Stimulated activated effector memory CD8-positive, alpha-beta T cell treated with anti-CD3 and anti-CD28 coated beads, Interleukin-12 subunit alpha, Interleukin-12 subunit beta, amount 100 ng/mL, for 72 hours (primary cell): ENCODE measurements around the gene SERP2.

Source experiments
- ATAC-seq: fragments of 150-1000 bp; cut with Tn5 transposase; 2 replicates; pipeline ENCODE4 v1.10.0; 2021
- DNase-seq, 2 donors: peaks; one replicate each; pipeline ENCODE4 v3.0.0; 2021 to 2022; ENCODE audit warnings: low spot score in 2 of 2
- H3K27ac Mint-ChIP-seq: one replicate; pipeline ENCODE4 v1.8.0; 2022; ENCODE audit warnings: mild to moderate bottlenecking, mixed read lengths
- H3K36me3 Mint-ChIP-seq: one replicate; pipeline ENCODE4 v1.8.0; 2022; ENCODE audit warnings: mild to moderate bottlenecking, mixed read lengths
- H3K4me1 Mint-ChIP-seq: one replicate; pipeline ENCODE4 v1.8.0; 2022; ENCODE audit warnings: mixed read lengths
- H3K4me3 Mint-ChIP-seq: one replicate; pipeline ENCODE4 v1.8.0; 2022; ENCODE audit warnings: mild to moderate bottlenecking, mixed read lengths
- H3K9me3 Mint-ChIP-seq: one replicate; pipeline ENCODE4 v1.8.0; 2022; ENCODE audit warnings: mixed read lengths

The SERP2 gene

GRCh38 chr13:44371421-44371820 lies 2.2 kb upstream of the SERP2 start:
- no peak overlapping the region for H3K4me3 Mint-ChIP-seq
- H3K36me3 Mint-ChIP-seq: no peaks in the 10 kb centered on the region
- no peak overlapping the region for H3K27ac Mint-ChIP-seq
- DNase-seq: no peak
- H3K4me1 Mint-ChIP-seq: peaks cover 7% of the 10 kb centered on the region
- ATAC-seq: peak; percentile 55
- no peaks in the 10 kb centered on the region for H3K9me3 Mint-ChIP-seq

DNA sequence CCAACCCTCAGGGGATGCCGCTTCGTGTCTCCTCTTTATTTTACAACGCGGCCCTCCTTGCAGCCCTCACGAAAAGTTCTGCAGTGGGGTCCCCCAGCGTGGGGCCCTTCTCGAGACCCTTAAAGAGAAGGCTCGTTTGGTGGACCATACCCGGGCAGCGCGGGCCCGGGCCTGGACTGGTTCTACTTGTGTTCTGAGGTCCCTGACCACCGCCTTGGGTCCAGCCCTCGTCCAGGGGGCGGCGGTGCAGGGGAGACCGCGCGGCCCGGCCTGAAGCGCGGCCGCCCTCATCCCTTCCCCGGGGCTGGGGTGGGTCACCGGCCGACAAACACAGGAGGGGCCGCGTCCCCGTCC lies 400 bp upstream of the SERP2 start:
- H3K4me1 Mint-ChIP-seq: peaks cover 7% of the 10 kb centered on the region
- H3K36me3 Mint-ChIP-seq: no peaks in the 10 kb centered on the region
- H3K27ac Mint-ChIP-seq: no peak overlapping the region
- H3K9me3 Mint-ChIP-seq: no peaks in the 10 kb centered on the region
- no peak for DNase-seq
- peak overlapping the region; percentile 38 for H3K4me3 Mint-ChIP-seq
- no peak for ATAC-seq

GRCh38 chr13:44374348-44374712 lies 706 bp downstream of the SERP2 start:
- H3K4me3 Mint-ChIP-seq: peak overlapping the region; percentile 38
- H3K36me3 Mint-ChIP-seq: no peaks in the 10 kb centered on the region
- ATAC-seq (no peak), DNase-seq (no peak)
- H3K9me3 Mint-ChIP-seq: no peaks in the 10 kb centered on the region
- peaks cover 7% of the 10 kb centered on the region for H3K4me1 Mint-ChIP-seq
- no peak overlapping the region for H3K27ac Mint-ChIP-seq

- ATAC-seq: no peak
- DNase-seq: no peak
- H3K27ac Mint-ChIP-seq: no peak overlapping the region
- peaks cover 7% of the 10 kb centered on the region for H3K4me1 Mint-ChIP-seq
- H3K36me3 Mint-ChIP-seq: no peaks in the 10 kb centered on the region
- H3K9me3 Mint-ChIP-seq: no peaks in the 10 kb centered on the region
- H3K4me3 Mint-ChIP-seq: no peak overlapping the region
Measured at GRCh38 chr13:44378277-44378676, 4.7 kb downstream of the SERP2 start.

- ATAC-seq (no peak), DNase-seq (no peak)
- Mint-ChIP-seq H3K27ac (no peak overlapping the region), H3K4me1 (peaks cover 1% of the 10 kb centered on the region), H3K36me3 (no peaks in the 10 kb centered on the region), H3K4me3 (no peak overlapping the region), H3K9me3 (no peaks in the 10 kb centered on the region)
Measured at GRCh38 chr13:44379885-44380284, 6.3 kb downstream of the SERP2 start.

GRCh38 chr13:44380404-44381165 lies 7.0 kb downstream of the SERP2 start:
- Mint-ChIP-seq H3K4me3 (no peak overlapping the region), H3K9me3 (no peaks in the 10 kb centered on the region), H3K27ac (no peak overlapping the region), H3K4me1 (no peaks in the 10 kb centered on the region), H3K36me3 (no peaks in the 10 kb centered on the region)
- DNase-seq (no peak), ATAC-seq (no peak)

DNA sequence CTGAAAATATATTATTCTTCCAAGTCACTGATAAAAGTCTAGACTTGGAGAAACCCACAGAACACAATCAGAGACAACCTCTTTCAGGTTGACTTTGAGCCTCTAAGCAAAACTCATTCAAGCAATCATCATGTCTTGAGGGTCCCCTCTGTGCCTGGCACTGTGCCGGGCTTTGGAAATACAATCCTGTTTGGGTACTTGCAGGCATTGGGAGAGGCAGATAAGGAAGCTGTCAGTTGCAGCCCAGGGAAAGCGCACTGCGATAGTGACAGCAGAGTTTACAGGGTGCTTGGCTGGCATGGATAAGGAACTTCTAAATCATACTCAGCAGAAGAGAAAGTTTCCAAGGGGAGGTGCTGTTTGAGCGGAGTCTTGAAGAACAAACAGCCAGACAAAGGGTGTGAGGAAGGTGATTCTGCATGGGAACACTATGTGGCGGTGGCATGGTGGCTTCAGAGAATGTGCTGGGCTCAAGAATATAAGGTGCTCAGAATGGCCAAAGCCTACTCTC lies 9.1 kb downstream of the SERP2 start:
- no peaks in the 10 kb centered on the region for H3K4me1 Mint-ChIP-seq
- no peak overlapping the region for H3K4me3 Mint-ChIP-seq
- no peak for ATAC-seq
- no peak overlapping the region for H3K27ac Mint-ChIP-seq
- no peaks in the 10 kb centered on the region for H3K36me3 Mint-ChIP-seq
- DNase-seq: no peak
- H3K9me3 Mint-ChIP-seq: no peaks in the 10 kb centered on the region

- no peaks in the 10 kb centered on the region for H3K4me1 Mint-ChIP-seq
- no peak overlapping the region for H3K27ac Mint-ChIP-seq
- ATAC-seq (no peak), DNase-seq (no peak)
- no peaks in the 10 kb centered on the region for H3K9me3 Mint-ChIP-seq
- H3K36me3 Mint-ChIP-seq: no peaks in the 10 kb centered on the region
- no peak overlapping the region for H3K4me3 Mint-ChIP-seq
Measured at GRCh38 chr13:44383945-44384344, 10.3 kb downstream of the SERP2 start.

DNA sequence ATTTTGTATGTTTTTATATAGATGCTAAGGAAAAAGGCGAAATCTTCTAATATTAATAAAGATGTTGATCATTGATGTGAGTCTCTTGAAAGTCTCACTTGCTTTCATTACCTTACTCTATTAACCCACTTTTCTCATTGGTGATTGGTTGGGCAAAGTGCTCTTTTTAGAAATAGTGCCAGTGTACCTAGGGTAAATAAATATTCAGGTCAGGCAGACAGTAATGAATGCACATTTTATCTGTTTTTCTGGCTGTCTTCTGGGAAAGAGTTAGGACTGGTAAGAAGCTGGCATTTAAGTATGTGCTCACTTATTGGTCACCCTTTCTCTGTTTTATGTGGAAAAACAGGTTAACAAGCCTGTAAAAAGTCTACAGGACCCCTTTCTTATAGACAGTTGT lies 11.2 kb downstream of the SERP2 start:
- no peaks in the 10 kb centered on the region for H3K9me3 Mint-ChIP-seq
- H3K36me3 Mint-ChIP-seq: no peaks in the 10 kb centered on the region
- no peaks in the 10 kb centered on the region for H3K4me1 Mint-ChIP-seq
- ATAC-seq (no peak), DNase-seq (no peak)
- no peak overlapping the region for H3K4me3 Mint-ChIP-seq
- H3K27ac Mint-ChIP-seq: no peak overlapping the region

DNA sequence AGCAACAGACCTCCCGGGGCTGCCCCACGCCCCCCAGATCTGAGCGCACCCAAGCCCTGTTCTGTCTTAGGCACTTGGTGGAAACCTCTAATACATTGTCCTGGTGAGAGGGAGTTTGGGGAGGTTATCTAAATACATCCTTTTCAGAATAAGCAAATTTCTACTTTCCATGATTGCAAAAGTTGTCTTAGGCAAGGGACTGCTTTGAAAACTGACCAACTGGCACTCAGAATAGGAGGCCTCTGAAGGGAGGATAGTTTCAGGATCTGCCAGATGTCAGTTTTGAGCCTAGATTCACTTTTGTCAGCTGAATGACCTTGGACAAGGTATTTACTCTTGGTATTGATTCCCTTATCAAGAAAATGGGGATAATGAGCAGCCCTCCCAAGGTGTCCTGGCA lies 11.8 kb downstream of the SERP2 start:
- DNase-seq: no peak
- Mint-ChIP-seq H3K9me3 (no peaks in the 10 kb centered on the region), H3K4me1 (no peaks in the 10 kb centered on the region), H3K4me3 (no peak overlapping the region), H3K27ac (no peak overlapping the region), H3K36me3 (no peaks in the 10 kb centered on the region)
- no peak for ATAC-seq

GRCh38 chr13:44385847-44386246 lies 12.2 kb downstream of the SERP2 start:
- ATAC-seq (no peak), DNase-seq (no peak)
- no peak overlapping the region for H3K4me3 Mint-ChIP-seq
- no peaks in the 10 kb centered on the region for H3K4me1 Mint-ChIP-seq
- no peak overlapping the region for H3K27ac Mint-ChIP-seq
- H3K36me3 Mint-ChIP-seq: no peaks in the 10 kb centered on the region
- no peaks in the 10 kb centered on the region for H3K9me3 Mint-ChIP-seq

DNA sequence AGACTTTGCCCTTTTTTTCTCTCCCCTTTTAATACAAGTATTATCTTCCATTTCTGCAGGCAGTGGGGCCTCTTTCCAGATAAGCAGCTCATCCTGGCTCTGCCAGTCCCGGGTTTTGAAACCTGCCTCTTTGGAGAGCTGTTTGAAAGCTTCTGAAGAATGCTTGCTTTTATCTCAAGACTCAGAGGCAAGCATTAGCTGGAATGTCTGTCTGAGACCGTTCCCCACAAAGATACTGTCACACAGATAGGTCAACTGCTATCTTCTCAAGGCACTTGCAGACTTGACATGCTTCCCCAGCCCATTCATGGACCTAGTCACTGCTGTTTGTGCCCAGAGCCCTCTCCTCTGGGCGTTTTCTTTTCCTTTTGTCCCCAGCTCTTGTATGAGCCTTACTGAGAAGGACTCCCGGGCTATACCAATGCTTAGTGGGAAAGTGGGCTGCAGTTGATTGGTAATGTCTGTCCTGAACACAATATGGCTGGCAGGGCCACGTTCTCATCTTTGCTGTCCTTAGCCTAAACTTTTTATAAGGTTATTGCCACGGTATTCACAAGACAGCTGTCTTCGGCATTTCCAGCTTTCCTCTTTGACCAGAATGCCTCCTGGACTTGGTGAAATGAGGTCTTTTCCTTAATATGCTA lies 13.4 kb downstream of the SERP2 start:
- H3K27ac Mint-ChIP-seq: no peak overlapping the region
- no peaks in the 10 kb centered on the region for H3K4me1 Mint-ChIP-seq

DNA sequence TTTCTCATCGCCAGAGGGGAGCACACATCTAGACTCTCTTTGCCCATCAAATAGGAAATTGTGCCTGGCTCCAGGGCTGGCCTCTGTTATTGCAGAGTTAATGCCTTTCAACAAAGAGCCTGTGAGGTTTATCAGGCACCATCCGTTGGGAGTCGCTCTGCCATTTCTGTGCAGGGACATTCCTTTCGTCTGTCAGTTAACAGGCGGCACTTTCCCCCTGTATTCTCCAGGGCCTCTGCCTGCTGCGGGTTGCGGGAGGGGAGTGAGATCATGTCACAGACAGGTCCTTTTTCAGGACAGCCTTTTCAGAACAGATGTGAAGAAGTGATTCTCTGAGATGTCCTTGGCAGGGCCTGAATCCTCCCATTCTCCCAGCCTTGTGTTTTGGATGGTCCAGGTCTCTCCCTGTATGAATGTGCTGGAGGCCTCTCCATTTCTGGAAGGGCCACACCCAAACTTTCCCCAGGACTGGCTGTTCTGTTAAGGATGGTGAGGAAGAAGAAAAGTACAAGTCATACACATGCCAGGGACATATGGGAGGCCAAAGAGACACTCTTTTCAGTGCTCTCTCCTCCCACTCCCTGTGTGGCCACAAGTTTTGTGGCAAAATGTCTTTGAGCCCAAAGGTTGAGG lies 14.9 kb downstream of the SERP2 start:
- Mint-ChIP-seq H3K4me1 (no peaks in the 10 kb centered on the region), H3K9me3 (no peaks in the 10 kb centered on the region), H3K27ac (no peak overlapping the region), H3K36me3 (no peaks in the 10 kb centered on the region), H3K4me3 (no peak overlapping the region)
- DNase-seq (no peak), ATAC-seq (no peak)

More for the DNA sequence above, 13.4 kb downstream of the SERP2 start:
- DNase-seq (no peak), ATAC-seq (no peak)
- no peaks in the 10 kb centered on the region for H3K36me3 Mint-ChIP-seq
- H3K9me3 Mint-ChIP-seq: no peaks in the 10 kb centered on the region
- H3K4me3 Mint-ChIP-seq: no peak overlapping the region

DNA sequence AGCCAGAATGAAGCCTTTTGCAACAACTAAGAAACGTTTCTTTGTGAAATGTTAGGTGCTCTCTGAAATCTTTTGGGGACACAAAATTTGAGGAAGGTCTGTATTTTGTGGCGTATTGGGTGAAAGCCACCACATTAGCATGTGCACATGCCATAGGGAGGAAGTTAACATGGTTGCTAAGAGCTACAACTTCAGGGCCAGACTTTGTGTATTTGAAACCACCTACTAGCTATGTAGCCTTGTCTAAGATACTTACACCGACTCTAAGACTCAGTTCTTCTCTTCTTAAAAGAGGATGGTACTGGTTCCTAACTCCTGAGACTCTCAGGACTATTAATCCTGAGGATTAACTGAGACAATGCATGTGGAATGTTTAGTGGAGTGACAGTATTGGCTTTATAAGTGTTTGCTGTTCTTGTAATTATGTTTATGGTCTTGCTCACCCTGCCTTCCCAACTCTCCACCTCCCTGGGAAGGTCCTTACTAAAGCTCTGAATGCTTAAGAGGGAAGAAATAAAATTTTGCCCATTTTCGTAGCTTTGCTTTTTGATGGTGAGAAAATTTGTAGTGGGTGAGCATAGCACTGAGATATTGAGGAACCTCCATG lies 15.5 kb downstream of the SERP2 start:
- H3K27ac Mint-ChIP-seq: no peak overlapping the region
- no peak for ATAC-seq

GRCh38 chr13:44389876-44390275 lies 16.3 kb downstream of the SERP2 start:
- Mint-ChIP-seq H3K9me3 (no peaks in the 10 kb centered on the region), H3K36me3 (no peaks in the 10 kb centered on the region), H3K4me1 (no peaks in the 10 kb centered on the region), H3K27ac (no peak overlapping the region), H3K4me3 (no peak overlapping the region)
- DNase-seq (no peak), ATAC-seq (no peak)

More for the DNA sequence above, 15.5 kb downstream of the SERP2 start:
- Mint-ChIP-seq H3K9me3 (no peaks in the 10 kb centered on the region), H3K4me1 (no peaks in the 10 kb centered on the region), H3K4me3 (no peak overlapping the region), H3K36me3 (no peaks in the 10 kb centered on the region)
- DNase-seq: no peak
